Endothelial cell of umbilical vein (primary cell): ENCODE measurements around the gene PGS1. TPM values are rescaled to one million over a fixed set of nuclear protein-coding genes. Genes with fewer than 3 reads are reported as not detected.

Source experiments
- BruUV-seq: library from RNA; stranded (reverse); fragments of 400-500 nt; replicated peaks from 2 replicates; lab custom pipeline; 2021; lab: Mats Ljungman, UMichigan
- CTCF ChIA-PET: fragments of 300-600, 350-600 bp; sonication (Branson Sonifier 250); formaldehyde crosslinking; loops from one replicate; lab custom pipeline; 2021; ENCODE audit warnings: antibody characterized with exemption, inconsistent platforms; lab: Charles Lee
- POLR2A ChIA-PET: fragments of 300-600, 350-600 bp; sonication (Branson Sonifier 250); formaldehyde crosslinking; loops from one replicate; lab custom pipeline; 2021; ENCODE audit warnings: antibody characterized with exemption, inconsistent platforms; lab: Charles Lee
- DNase-seq: peaks from one replicate; pipeline ENCODE4 v3.0.0-alpha.2; 2011; ENCODE audit warnings: low read depth, low spot score
- FAIRE-seq: peaks from 2 replicates; lab custom pipeline; 2011; peaks lifted over from hg19 to GRCh38; lab: Jason Lieb, UNC
- H2AFZ ChIP-seq: 2 replicates; pipeline ENCODE4 v1.6.0; 2012; ENCODE audit warnings: low read depth, low read length, control low read depth, inconsistent platforms
- H3K27ac ChIP-seq: 2 replicates; pipeline ENCODE4 v1.5.1; 2011; ENCODE audit warnings: low read depth, mild to moderate bottlenecking, control low read depth, low read length, moderate library complexity; ENCODE audit not compliant: insufficient read depth
- H3K27me3 ChIP-seq, 2 experiments: 2 replicates each; pipeline versions ENCODE4 v1.6.0 to v1.6.1; 2011; ENCODE audit warnings: low read length in 2 of 2, mixed read lengths in 1 of 2; ENCODE audit not compliant: control insufficient read depth in 2 of 2, insufficient read depth in 2 of 2
- H3K36me3 ChIP-seq, 2 experiments: 2 replicates in 1 of 2; 3 replicates in 1 of 2; pipeline ENCODE4 v1.5.1; 2011; ENCODE audit warnings: low read length in 2 of 2, mild to moderate bottlenecking in 1 of 2, moderate library complexity in 1 of 2; ENCODE audit not compliant: control insufficient read depth in 2 of 2, insufficient read depth in 2 of 2; ENCODE audit errors: extremely low read depth in 1 of 2
- H3K4me1 ChIP-seq: 3 replicates; pipeline ENCODE4 v1.5.1; 2011; ENCODE audit warnings: mild to moderate bottlenecking, low read length; ENCODE audit not compliant: control insufficient read depth, insufficient read depth; ENCODE audit errors: extremely low read depth
- H3K4me2 ChIP-seq: 2 replicates; pipeline ENCODE4 v1.6.1; 2011; ENCODE audit warnings: low read length, control low read depth, mixed read lengths; ENCODE audit not compliant: insufficient read depth
- H3K4me3 ChIP-seq, 3 experiments: fragments of 200-600 bp in 1 of 3; sonication (generic), shearing (Covaris generic) in 1 of 3; replicated peaks in 1 of 3; 2 replicates each; pipeline ENCODE4 v1.5.1; 2011 to 2016; ENCODE audit warnings: control low read depth in 3 of 3, low read length in 3 of 3, mild to moderate bottlenecking in 2 of 3, inconsistent platforms in 1 of 3, low read depth in 1 of 3, moderate library complexity in 1 of 3; ENCODE audit not compliant: insufficient read depth in 1 of 3
- H3K79me2 ChIP-seq: 2 replicates; pipeline ENCODE4 v1.6.0; 2012; ENCODE audit warnings: low read length, inconsistent platforms; ENCODE audit not compliant: control insufficient read depth, insufficient read depth
- H3K9ac ChIP-seq: replicated peaks from 2 replicates; pipeline ENCODE3; 2011; ENCODE audit warnings: low read length, control low read depth; ENCODE audit not compliant: insufficient read depth; ENCODE audit errors: extremely low read depth
- H3K9me1 ChIP-seq: replicated peaks from 3 replicates; pipeline ENCODE4 v1.6.0; 2011; ENCODE audit warnings: mild to moderate bottlenecking, low read length; ENCODE audit not compliant: control insufficient read depth, insufficient read depth; ENCODE audit errors: extremely low read depth
- H3K9me3 ChIP-seq: replicated peaks from 2 replicates; pipeline ENCODE4 v1.5.1; 2012; ENCODE audit warnings: low read length, inconsistent platforms; ENCODE audit not compliant: control insufficient read depth, insufficient read depth
- H4K20me1 ChIP-seq: replicated peaks from 2 replicates; pipeline ENCODE3; 2011; ENCODE audit warnings: mild to moderate bottlenecking, low read length; ENCODE audit not compliant: control insufficient read depth, insufficient read depth; ENCODE audit errors: extremely low read depth
- CTCF ChIP-seq, 2 donors: IDR thresholded peaks; 1 replicate in 1 of 2; 2 replicates in 1 of 2; pipeline ENCODE4 v1.5.1; 2011; ENCODE audit warnings: low read length in 2 of 2, mild to moderate bottlenecking in 2 of 2, moderate library complexity in 2 of 2, control low read depth in 1 of 2, inconsistent platforms in 1 of 2, low read depth in 1 of 2; ENCODE audit not compliant: insufficient read depth in 1 of 2; ENCODE audit errors: extremely low read depth in 1 of 2
- EZH2 ChIP-seq: IDR thresholded peaks from 2 replicates; pipeline ENCODE4 v1.6.1; 2012; ENCODE audit warnings: borderline replicate concordance, low read depth, mild to moderate bottlenecking, moderate library complexity, low read length, inconsistent platforms; ENCODE audit not compliant: severe bottlenecking
- MAX ChIP-seq: IDR thresholded peaks from 2 replicates; pipeline ENCODE4 v1.6.1; 2011; ENCODE audit not compliant: insufficient read depth, insufficient read length
- MYC ChIP-seq: IDR thresholded peaks from one replicate; pipeline ENCODE4 v1.6.1; 2011; ENCODE audit warnings: mild to moderate bottlenecking, low read depth, low read length
- POLR2A ChIP-seq: IDR thresholded peaks from 2 replicates; pipeline ENCODE4 v1.6.1; 2012; ENCODE audit warnings: low read depth, mild to moderate bottlenecking, control low read depth, low read length
- dilution Hi-C: fragments of 300-500 bp; cut with MboI; formaldehyde crosslinking; loops from one replicate; pipeline ENCODE4 v1.15.0; 2019; ENCODE audit warnings: low sequenced_read_pairs; ENCODE audit not compliant: extremely low pct_ligation_motif_present
- intact Hi-C: fragments of 100-400 bp; cut with micrococcal nuclease; formaldehyde crosslinking; loops from one replicate; pipeline ENCODE4 v1.10.0; 2022
- polyA plus RNA-seq, 4 experiments: library from polyadenylated mRNA; depleted of rRNA in 3 of 4; stranded (reverse) in 3 of 4; unstranded in 1 of 4; fragments of >200 nt; gene quantifications; 2 replicates each; pipeline versions ENCODE4 v1.2.1 to v1.2.3, GENCODE V29; 2011 to 2012; ENCODE audit warnings: missing spikeins in 1 of 4
- total RNA-seq: library from RNA; stranded (reverse); gene quantifications from 2 replicates; pipeline ENCODE4 v1.2.3, GENCODE V29; 2021

PGS1 gene
- total and polyA plus RNA-seq, 2 donors (not counting 3 experiments of a cell fraction or from before 2014, with no cell fraction given), result 50.8 to 66.0 TPM

GRCh38 chr17:78417531-78417909, 39.1 kb downstream of the PGS1 start:
- no peaks in the 10 kb centered on the region for H3K9me3 ChIP-seq
- no peak overlapping the region for H3K4me2 ChIP-seq
- H2AFZ ChIP-seq, result no peak overlapping the region
- no peak for FAIRE-seq
- no peaks in the 10 kb centered on the region for H3K9me1 ChIP-seq
- ChIA-PET CTCF (interaction anchor here (0.9 to 5.2 kb wide), 16 partner anchors 12 to 167 kb away, joined by 3 to 65 read pairs (median 4); partner anchors contain the start of genes PGS1 and SOCS3), POLR2A (interaction anchor here (1.8 kb wide), 1 partner anchor 58 kb away, joined by 11 read pairs; the partner anchor contains the start of gene SOCS3)
- peaks cover 38% of the 10 kb centered on the region for H3K4me1 ChIP-seq
- no TSS peak for BruUV-seq
- no peaks in the 10 kb centered on the region for H4K20me1 ChIP-seq
- intact Hi-C loops, result no loop called here
- no peak for TF ChIP-seq MYC
- TF ChIP-seq EZH2, result no peak
- TF ChIP-seq POLR2A, result no peak
- TF ChIP-seq CTCF (IDR thresholded peaks at IDR 0.05; ENCODE audit: extremely low read depth in 1 of 2, insufficient read depth in 1 of 2, low read depth in 1 of 2, low read length in 2 of 2), result no peak
- TF ChIP-seq MAX, result no peak
- H3K4me3 ChIP-seq, result no peak overlapping the region
- H3K36me3 ChIP-seq, result peaks cover 11 to 23% of the 10 kb centered on the region in 2 experiments
- peak overlapping the region; percentile 74 for H3K27ac ChIP-seq
- dilution Hi-C loops, result no loop called here
- no peak for DNase-seq
- H3K9ac ChIP-seq, result no peak overlapping the region
- H3K79me2 ChIP-seq, result peaks cover 22% of the 10 kb centered on the region
- H3K27me3 ChIP-seq, result no peaks in the 10 kb centered on the region
